HL-60/S4 treated with retinoic acid at 250 ng/mL for 4 days and 3 days (cell line): ENCODE measurements around the gene BAK1.
"Not testable (repeated sequence)": the region's sequence is repeated elsewhere in the genome, so short reads cannot be mapped to it uniquely, and the experiment has no call there.

Source experiments
- in situ Hi-C: fragments of 300-500 bp; cut with MboI; formaldehyde crosslinking; loops from 2 replicates; pipeline ENCODE4 v1.7.0; 2022; ENCODE audit warnings: low sequenced_read_pairs

BAK1 gene

DNA sequence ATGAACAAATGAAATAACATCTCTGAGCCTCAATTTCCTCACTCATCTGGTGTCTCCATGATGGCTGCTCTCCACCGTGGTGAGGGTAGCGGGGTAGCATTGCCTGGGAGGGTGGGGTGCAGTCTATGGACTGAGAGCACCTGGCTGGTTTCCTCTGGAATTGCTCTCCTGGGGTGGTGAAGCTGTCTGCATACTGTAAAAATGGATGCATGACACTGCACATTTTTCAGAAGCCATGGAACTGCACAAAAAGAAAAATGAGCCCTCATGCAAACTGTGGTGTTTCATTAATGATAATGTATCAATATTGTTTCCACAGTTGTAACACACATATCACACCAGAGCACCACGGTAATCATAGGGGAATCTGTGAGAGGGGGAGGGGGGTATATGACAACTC lies 28.9 kb upstream of the BAK1 start:
- in situ Hi-C loops = no loop called here

GRCh38 chr6:33607784-33608161 lies 27.7 kb upstream of the BAK1 start:
- in situ Hi-C loops = no loop called here

DNA sequence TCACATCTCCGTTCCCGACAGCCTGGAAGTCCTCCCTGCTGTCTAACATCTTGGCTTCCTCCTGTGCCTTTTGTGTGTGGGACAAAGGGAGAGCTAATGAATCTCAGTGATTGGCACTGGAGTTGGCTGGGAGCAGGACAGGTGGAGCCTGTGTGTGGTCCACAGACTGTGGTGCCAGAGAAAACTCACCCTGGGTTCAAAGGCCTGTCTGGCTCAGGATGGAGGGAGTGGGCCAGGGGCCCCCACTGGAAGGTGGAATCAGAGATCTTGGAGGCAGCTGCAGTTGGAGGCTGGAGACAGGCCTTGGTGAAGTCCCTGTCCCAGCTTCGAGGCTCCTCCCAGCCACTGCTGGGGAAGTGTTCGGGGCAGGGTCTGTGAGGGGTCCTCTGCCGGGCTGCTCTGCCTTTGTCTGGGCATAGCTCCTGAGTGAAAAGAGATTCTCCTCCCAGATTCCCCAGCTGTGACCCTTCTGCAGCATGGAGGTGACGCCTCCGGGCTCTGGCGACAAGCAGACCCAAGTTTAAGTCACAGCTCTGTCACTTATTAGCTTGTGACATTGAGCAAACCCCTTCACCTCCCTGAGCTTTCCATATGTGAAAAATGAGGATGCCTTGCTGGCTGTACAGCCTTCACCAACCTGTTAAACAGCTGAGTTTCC lies 27.2 kb upstream of the BAK1 start:
- in situ Hi-C loops = no loop called here

DNA sequence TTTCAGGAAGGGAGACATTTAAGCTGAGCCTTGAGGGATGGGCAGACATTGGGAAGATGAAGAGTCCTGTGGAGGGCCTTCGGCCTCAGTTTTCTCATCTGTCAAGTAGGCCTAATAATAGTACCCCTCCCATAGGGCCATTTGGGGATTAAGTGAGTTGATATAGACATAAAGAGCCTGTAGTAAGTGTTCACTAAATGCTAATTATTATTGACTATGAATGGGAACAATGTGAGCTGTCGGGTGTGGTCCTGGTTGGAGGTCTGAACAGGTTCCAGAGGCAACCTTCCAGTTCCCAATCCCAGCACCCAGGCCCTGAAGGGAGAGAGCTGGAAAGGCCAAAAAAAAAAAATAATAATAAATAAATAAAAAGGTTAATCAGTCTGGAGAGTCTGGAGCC lies 26.6 kb upstream of the BAK1 start:
- in situ Hi-C loops = no loop called here

DNA sequence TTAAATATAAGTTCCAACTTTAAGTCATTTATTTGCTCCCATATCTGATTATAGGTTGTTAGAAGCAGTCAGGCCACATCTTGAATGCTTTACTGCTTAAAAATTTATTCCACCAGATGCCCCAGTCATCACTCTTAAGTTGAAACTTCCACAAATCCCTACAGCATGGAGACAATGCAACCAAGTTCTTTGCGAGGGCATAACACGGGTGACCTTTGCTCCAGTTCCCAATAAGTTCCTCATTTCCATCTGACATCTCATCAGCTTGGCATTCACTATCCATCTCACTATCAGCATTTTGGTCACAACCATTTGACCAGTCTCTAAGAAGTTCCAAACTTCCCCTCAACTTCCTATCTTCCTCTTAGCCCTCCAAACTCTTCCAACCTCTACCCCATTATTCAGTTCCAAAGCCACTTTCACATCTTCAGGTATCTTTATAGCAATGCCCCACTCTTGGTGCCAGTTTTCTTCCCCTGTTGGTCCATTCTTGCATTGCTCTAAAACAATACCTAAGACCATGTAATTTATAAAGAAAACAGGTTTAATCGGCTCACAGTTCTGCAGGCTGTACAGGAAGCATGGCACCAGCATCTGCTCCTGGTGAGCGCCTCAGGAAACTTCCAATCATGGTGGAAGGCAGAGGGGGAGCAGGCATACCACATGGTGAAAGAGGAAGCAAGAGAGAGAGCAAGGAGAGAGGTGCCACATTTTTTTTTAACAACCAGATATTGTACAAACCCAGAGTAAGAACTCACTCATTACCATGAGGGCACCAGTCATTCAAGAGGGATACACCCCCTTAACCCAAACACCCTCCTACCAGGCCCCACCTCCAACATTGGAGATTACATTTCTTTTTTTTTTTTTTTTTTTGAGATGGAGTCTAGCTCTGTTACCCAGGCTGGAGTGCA lies 25.1 kb upstream of the BAK1 start:
- in situ Hi-C loops = no loop called here

DNA sequence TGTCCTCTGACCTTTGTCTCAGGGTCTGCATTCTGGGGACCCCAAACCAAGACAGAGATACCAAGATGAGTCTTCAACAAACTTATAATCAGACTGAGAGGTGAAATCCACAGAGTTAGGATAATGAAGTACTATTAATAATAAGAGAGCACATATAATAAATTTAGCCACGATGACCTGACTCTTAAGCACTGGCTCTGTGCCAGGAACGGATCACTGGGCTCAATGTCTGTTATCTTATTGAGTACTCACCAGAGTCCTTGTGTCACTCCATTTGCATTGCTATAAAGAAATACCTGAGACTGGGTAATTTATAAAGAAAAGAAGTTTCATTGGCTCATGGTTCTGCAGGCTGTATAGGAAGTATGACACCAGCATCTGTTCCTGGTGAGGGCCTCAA lies 22.1 kb upstream of the BAK1 start:
- in situ Hi-C loops = no loop called here

DNA sequence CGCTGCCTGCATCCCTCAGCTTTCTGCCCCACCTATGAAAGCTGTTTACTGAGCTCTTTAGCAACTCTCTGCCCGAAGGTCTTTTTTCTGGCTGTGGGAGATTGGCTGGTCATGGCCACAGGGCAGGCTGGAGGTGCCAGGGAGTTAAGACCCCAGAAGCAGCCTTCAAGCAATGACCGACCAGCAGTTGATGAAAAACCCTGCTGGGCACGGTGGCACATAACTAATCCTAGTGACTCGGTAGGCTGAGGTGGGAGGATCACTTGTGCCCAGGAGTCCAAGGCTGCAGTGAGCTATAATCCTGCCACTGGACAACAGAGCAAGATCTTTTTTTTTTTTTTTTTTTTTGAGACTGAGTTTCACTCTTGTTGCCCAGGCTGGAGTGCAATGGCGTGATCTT lies 20.7 kb upstream of the BAK1 start:
- in situ Hi-C loops = no loop called here

DNA sequence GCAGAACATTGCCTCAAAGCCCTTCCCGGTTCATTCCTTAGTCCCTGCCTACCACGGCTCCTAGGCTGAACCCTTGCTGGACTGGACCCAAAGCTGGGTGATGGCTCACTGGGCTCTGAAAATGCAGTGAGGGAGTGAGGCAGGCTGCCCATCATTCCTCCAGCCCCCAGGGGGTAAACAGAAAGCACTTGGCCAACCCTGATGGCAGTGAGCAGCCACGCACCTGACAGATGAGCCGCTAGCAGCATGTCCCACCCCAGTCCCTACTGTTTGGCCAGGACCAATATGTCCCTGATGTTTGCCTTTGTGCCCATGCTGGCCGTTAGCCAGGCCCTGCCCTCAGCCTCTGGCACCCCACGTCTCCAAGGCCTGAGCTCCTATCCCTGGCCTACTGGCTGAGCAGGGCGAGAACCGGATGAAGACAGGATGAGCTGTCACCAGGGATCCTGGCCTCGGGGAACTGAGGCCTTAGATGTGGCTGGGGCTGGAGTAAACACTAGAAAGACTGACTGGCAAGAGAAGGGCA lies 19.4 kb upstream of the BAK1 start:
- in situ Hi-C loops = no loop called here

- in situ Hi-C loops = no loop called here
Measured at GRCh38 chr6:33597551-33598322, 17.7 kb upstream of the BAK1 start.

- in situ Hi-C loops = not testable (repeated sequence)
Measured at GRCh38 chr6:33596894-33597293, 16.8 kb upstream of the BAK1 start.

GRCh38 chr6:33595001-33595846 lies 15.1 kb upstream of the BAK1 start:
- in situ Hi-C loops = no loop called here

DNA sequence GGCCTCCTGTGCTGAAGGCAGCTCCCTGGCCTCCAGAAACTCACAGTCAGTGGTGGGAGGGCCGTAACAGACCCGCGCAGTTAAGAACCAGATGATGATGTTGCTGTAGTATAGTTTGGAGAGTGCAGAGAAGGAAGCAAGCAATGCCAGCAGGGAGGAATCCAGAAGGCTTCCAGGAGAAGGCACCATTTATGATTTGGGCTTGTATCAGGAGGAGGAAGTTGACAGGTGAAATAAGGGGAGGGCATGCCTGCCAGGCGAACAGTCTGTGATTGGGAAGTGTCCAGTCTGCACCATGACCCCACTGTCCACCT lies 13.3 kb upstream of the BAK1 start:
- in situ Hi-C loops = no loop called here

- in situ Hi-C loops = no loop called here
Measured at GRCh38 chr6:33592595-33593413, 12.7 kb upstream of the BAK1 start.

GRCh38 chr6:33592280-33592594 lies 12.2 kb upstream of the BAK1 start:
- in situ Hi-C loops = no loop called here

DNA sequence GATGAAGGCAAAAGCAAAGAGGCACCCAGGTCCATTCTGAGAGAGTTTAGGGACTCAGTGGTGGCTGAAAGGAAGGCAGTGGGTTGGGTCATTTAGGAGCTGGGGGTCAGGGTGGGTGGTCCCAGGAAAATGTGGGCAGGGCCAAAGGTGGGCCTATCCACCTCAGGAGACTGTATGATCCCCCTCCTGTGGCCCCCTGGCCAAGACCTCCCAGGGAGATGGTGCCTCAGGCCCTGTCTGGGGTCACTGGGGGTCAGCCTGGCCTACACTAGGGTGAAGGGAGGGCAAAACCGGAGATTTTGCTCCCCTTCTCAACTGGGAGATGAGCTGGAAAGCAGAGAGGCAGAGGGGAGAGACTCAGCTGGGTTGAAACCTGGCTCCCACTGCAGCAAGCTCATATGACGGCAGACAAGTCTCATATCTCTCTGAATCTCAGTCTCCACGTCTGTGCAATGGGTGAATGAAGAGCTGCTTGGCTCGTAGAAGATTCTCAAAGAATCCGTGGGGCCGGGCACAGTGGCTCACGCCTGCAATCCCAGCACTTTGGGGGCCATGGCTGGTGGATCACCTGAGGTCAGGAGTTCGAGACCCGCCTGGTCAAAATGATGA lies 11.5 kb upstream of the BAK1 start:
- in situ Hi-C loops = no loop called here

DNA sequence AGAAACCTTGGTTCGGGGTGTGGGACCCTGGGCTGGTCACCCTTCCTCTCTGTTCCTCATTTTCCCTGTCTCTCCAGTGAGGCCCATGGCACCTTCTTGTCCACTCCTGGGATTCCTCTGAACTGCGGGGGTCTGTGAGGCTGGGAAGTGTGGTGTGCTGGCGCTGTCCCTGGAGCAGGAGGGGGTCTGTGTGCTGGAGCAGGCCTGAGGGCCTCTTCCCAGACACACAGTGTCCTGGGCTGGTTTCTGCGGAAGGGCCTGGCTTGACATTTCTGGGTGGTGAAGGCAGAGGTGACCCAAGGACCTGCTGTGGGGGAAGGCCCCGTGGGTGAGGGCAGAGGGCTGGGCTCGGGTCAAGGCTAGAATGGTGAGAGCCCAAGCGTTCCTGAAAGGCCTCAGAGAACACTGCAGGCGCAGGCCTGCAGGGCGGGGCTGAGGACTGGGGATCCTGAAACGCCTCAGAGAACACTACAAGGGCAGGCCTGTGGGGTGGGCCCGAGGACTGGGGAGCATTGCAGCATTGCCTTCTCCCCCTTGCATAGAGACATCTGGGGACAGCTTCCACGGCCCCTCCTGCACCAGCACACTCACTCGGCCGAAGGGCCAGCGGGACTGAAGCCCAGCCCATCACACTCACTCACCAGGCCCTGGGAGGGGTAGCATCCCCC lies 10.6 kb upstream of the BAK1 start:
- in situ Hi-C loops = no loop called here

DNA sequence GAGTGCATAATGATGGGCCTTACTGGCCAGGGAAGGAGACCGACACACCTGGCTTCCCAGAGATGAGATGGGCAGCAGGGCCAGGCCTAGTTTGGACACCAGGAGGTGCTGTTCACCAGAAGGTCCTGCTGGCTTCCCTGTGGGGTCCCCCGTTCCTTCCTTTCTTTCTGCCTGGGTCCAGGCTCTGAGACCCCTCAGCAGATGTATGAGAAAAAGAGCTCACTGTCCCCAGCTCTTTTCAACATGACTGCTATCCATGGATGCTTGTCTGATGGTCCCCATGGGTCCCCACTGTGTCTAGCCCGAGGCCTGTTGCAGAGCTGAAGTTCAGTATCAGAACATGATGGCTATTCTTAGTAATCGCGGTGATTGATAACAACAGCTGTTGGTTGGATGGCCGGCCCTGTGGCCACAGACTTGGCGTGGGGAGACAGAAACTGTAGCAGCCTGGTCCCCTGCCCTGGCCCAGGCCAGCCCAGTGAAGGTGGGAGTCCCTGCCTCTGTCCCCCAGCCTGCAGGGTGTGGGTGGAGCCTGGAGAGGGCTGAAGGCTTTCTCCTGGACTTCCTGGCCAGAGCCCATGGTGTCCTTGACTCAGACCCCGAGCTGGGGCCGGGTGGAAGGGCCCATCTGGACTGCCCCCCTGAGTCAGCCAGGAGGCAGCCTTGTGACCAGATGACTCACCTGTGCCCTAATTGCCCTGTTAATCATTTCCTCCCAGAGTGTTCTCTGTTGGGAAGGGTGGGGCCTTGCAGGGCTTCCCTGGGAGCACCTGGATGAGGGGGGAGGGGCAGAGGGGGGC lies 9.9 kb upstream of the BAK1 start:
- in situ Hi-C loops = loop anchor here (10.0 kb wide), 1 partner anchor 115 kb away; no protein-coding TSS in a partner anchor

DNA sequence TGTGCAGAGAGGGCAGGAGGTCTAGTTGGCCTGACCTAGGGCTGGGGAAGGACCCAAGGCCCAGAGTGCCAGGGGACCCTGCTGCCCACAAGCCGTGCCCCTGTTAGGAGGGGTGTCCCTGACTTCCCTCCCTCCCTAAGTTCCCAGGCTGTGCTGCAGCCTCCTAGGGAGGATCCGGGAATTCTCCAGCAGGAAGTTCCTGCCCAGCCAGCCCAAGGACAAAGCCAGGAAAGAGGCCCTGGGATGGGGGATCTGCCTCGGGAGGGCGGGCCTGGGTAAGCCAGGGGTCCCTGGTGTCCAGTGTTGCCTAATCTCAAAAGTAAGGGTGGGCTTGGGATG lies 9.3 kb upstream of the BAK1 start:
- in situ Hi-C loops = loop anchor here (10.0 kb wide), 1 partner anchor 115 kb away; no protein-coding TSS in a partner anchor
